ENCODE results near the gene DLG1.
"Not testable (repeated sequence)": the region's sequence is repeated elsewhere in the genome, so short reads cannot be mapped to it uniquely, and the experiment has no call there.

DLG1 gene

DNA sequence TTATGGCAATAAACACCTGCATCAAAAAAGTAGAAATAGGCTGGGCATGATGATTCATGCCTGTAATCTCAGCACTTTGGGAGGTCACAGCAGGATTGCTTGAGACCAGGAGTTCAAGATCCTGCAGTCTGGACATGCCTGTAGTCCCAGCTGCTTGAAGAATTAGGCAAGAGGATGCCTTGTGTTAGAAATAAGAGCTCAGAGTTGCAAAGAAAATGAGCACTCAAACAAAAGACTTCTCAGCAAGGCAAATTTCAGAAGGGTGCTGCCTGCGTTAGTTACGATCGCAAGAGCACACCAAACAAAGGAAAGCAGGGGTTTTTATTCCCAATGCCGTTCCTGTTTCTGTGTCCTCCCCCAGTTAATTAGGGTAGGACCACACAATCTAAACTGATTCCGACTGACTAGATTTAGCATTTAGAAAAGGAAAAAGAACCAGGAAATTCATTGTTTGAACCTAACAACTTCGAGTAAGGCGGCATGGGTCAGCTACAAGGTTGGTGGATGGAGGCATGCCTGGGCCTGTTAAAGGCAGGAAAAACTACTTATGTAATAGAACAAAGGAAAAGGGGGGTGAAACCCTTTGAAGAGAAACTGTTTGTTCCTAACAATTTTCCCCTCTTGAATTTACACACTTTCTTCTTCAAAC, 55.5 kb downstream of the DLG1 start:
- DNase-seq, result no peak

- no peak for DNase-seq
Measured at GRCh38 chr3:197241173-197241572, 57.2 kb downstream of the DLG1 start.

DNA sequence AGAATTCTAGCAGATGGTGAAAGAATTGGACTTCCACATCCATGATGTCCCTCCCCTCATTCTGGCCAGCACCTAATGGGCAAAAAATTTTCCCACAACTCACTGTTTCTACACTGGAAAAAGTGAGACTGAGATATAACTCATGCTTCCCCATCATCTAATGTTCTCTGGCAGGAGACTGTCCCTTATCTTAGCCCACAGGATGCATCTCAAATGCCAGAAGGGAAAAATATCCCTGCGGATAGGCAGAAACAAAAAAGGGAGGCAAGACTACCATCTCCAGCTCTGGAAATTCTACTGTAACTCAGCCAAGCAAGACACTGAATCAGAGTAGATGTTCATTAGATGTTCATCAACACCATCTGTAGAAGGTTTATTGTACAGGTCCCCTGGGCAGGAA, 58.6 kb downstream of the DLG1 start:
- no peak for DNase-seq

DNA sequence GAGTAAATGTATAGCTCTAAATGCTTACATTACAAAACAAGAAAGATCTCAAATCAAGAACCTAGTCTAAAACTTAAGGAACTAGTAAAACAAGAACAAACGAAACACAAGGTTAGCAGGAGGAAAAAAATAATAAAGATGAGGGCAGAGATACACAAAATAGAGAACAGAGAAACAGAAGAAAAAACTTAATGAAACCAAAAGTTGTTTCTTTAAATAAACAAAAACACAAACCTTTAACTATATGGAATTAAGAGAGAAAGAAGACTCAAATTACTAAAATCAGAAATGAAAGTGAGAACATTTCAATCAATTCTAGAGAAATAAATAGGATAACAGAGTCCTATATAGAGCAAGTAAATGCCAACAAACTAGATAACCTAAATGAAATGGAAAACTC, 59.6 kb downstream of the DLG1 start:
- DNase-seq, result no peak

- no peak for DNase-seq
Measured at GRCh38 chr3:197237897-197238296, 60.5 kb downstream of the DLG1 start.

- DNase-seq, result no peak
Measured at GRCh38 chr3:197236362-197236761, 62.0 kb downstream of the DLG1 start.

GRCh38 chr3:197234947-197235914, 63.2 kb downstream of the DLG1 start:
- no peak for DNase-seq

DNA sequence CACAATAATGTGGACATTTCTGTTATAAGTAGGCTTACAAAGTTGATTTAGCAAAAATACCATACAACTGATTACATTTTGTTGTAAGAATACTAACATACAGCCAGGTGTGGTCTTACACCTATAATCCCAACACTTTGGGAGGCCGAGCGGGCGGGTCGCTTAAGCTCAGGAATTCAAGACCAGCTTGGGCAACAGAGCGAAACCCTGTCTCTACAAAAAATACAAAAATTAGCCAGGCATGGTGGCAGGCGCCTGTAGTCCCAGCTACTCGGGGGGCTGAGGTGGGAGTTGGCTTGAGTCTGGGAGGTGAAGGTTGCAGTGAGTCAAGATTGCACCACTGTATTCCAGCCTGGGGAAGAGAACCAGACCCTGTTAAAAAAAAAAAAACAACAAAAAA, 67.1 kb downstream of the DLG1 start:
- DNase-seq, result no peak

GRCh38 chr3:197229836-197230235, 68.6 kb downstream of the DLG1 start:
- no peak for DNase-seq

- DNase-seq, result no peak
Measured at GRCh38 chr3:197229178-197229577, 69.2 kb downstream of the DLG1 start.

- DNase-seq, result no peak
Measured at GRCh38 chr3:197227780-197228574, 70.4 kb downstream of the DLG1 start.

DNA sequence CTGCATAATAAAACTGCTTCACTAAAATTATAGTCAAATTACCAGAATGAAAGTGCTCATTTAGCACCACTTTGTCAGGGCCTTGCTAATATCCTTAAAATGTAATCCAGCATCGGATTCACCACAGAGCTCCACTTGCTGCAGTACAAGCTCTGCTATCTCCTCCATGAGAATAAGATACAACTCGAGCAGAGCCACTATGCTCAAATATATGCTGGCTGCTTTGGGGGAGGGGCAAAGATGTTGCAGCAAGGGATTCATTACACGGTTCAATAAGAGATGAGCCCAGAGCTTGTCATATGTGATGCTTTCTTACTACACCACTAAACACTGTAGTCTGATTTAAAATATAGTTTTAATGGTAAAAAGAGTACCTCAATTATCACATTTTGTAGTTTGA, 72.2 kb downstream of the DLG1 start:
- DNase-seq, result no peak

DNA sequence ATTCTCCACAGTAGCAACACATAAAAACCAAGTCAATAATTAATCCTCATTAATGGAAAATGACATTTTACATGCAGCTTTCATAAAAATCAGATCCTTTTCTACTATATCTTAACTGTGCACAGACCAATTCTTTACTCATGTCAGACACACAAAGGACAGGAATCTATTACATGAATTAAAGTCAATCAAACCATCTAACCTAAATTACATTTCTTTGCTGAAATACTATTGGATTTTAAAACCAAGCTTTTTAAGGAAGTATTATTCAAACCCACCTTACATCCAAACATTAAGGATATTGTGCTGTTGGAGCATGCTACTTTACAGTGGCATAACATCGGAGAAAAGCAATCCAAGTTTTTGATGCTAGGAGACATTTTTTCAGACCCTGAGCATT, 72.8 kb downstream of the DLG1 start:
- DNase-seq, result no peak

- DNase-seq, result peak in 1 of 5 donors; percentile 28
Measured at GRCh38 chr3:197224034-197224444, 74.4 kb downstream of the DLG1 start.

DNA sequence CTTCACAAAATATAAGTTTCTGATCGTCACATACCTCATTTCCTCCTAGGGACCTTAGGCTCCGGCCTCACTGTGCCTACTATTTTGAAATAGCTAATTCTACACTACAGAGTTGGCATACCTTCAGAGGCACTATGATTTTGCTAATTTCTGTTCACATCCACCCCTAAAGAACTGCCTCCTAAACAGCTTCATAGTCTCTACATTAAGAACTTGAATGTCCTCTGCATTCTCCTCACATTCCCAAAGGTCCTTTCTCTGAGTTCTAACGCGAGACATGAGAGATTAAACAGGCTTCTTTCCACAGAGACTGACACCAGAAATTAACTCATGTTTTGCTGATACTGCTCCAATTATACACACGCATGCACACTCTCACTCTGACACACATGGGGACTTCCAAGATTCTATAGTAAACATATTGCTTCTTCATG, 75.5 kb downstream of the DLG1 start:
- DNase-seq, result no peak

DNA sequence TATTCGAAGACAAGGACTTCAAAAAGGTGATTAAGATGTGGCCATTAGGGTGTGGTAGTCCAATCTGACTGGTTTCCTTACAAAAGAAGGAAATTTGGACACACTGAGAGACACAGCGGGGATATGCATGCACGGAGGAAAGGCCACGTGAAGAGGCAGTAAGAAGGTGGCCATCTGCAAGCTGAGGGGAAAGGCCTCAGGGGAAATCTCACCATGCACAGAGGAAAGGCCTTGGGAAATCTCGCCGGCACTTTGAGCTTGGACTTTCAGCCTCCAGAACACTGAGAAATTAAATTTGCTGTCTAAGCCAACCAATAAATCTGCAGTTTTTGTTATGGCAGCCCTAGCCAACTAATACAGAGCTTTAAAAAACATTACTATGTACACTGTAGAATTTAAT, 78.8 kb downstream of the DLG1 start:
- no peak for DNase-seq

DNA sequence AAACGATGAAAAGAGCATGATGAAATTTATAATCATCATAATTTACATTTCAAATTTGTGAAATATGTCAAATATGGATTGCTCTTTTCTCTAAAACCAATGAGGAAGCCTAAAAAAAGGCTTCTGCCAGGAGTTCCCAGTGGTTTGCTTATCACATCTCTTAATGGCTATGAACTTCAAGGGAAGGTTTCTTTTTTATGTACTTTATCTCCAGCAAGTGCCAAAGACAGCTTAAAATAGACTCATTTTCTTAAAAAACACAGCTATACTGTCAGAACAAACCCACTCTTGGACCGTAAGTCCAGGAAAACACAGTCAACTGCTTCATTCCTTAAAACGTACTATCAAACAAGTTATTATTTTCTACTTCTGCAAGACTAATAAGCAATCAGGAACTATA, 80.2 kb downstream of the DLG1 start:
- DNase-seq, result no peak

GRCh38 chr3:197216914-197217313, 81.5 kb downstream of the DLG1 start:
- no peak for DNase-seq

DNA sequence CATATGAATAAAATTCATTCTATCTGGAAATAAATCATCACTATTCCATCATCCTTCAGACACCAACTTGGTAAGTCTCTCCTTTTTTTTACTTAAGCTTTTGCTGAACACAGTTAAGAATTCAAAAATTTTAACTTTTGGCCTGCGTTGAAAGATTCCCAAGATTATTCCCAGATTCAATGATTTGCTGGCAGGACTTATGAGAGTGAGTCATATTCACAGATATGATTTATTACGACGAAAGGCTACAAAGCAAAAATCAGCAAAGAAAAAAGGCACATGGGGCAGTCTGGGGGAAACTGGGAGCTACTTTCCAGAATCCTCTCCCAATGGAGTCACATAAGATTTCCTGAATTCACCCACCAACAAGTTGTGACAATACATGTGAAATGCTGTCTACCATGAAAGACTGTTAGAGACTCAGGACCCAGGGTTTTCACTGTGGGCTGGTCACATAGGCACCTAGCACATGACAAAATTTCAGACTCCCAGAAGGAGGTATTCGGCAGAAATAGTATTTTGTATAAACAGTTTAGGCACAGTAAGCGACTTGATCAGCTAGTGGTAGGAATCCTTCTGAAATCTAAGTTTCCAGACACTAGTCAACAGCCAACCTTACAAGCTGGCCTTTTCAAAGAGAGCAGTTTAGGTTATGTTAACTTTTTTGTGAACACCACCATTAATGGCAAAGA, 82.1 kb downstream of the DLG1 start:
- no peak for DNase-seq

- no peak for DNase-seq
Measured at GRCh38 chr3:197212290-197212689, 86.1 kb downstream of the DLG1 start.

DNA sequence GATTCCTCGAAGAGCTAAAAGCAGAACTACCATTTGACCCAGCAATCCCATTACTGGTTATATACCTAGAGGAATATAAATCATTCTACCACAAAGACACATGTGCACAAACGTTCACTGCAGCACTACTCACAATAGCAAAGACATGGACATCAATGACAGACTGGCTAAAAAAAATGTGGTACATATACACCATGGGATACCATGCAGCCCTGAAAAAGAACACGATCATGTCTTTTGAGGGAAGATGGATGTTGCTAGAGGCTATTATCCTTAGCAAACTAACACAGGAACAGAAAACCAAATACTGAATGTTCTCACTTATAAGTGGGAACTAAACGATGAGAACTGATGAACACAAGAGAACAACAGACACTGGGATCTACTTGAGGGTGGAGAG, 86.7 kb downstream of the DLG1 start:
- DNase-seq, result not testable (repeated sequence)

GRCh38 chr3:197209366-197210260, 88.8 kb downstream of the DLG1 start:
- no peak for DNase-seq

Measured in T-helper 1 cell (primary cell).